HK-2 (cell line): ENCODE data around the gene SEC14L6.
A peak's percentile ranks its signal among the peaks of the same experiment; 100 is the strongest.
"Not testable (repeated sequence)": the region's sequence is repeated elsewhere in the genome, so short reads cannot be mapped to it uniquely, and the experiment has no call there.

Experiments
- DNase-seq: peaks from one replicate; pipeline ENCODE4 v3.0.0-alpha.2; 2018; ENCODE audit not compliant: unreplicated experiment

The SEC14L6 gene

DNA sequence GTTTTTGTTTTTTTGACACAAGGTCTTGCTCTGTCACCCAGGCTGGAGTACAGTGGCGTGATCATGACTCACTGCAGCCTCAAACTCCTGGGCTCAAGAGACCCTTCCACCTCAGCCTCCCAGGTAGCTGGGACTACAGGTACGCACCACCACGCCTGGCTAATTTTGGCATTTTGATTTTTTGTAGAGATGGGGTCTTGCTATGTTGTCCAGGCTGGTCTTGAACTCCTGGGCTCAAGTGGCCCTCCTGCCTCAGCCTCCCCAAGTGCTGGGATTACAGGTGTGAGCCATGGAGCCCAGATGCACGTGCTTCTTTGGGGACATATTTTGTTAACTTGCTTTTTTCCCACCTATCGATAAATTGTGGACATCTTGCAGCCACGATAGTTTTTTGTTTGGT lies 20.7 kb upstream of the SEC14L6 start:
- not testable (repeated sequence) for DNase-seq

DNA sequence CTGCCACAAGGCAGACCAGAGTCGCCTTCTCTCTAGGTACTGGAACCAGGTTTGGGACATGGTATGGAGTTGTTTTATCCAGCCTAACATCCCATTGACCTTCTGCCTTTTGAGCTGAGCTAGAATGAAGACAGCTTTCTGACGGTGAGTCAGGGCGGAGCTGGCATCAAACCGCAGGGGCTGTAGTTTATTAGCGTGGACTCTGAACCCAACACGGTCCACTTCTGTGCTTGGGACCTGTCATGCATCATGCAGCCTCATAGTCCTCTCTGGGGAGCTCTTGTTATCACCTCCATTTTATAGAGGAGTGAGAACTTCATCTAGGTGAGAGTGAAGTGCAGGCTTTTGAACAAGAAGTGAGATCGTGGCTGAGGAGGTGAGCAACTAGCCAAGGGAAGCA lies 19.6 kb upstream of the SEC14L6 start:
- no peak for DNase-seq

DNA sequence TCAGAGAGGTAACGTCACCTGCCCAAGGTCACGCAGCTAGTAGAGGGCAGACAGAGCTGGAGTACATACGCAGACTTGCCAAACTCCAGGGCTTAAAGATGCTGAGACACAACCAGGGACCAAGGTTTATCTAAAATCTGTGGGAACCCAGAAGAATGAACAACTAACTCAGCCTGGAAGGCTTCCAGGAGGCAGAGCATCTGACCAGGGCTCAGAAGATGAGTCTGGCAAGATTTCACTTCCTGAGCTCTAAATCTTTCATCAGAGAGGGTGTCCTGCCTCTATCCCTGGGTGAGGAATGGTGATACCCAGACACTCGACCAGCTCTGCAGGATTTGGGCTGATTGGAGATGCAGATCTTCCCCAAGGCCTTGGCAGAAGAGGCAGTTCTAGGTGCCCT lies 18.8 kb upstream of the SEC14L6 start:
- DNase-seq, result no peak

GRCh38 chr22:30564761-30565119 lies 18.2 kb upstream of the SEC14L6 start:
- DNase-seq, result no peak

- DNase-seq, result no peak
Measured at GRCh38 chr22:30564045-30564760, 17.7 kb upstream of the SEC14L6 start.

DNA sequence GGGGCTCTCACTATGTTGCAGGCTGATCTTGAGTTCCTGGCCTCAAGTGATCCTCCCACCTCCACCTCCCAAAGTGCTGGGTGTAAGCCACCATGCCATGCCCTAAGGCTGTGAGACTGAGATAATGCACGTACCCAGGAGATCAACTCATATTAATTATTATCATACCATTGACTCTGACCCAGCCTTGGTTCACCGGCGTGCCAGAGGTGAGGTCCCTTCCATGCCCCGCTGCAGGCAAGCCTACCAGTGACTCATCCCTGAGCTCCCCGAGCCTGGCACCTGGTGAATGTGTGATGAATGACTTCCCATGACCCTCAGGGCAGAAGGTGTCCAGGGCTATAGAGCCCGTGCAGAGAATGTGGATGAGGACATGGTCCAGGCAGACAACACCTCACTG lies 15.8 kb upstream of the SEC14L6 start:
- peak; percentile 66 for DNase-seq

DNA sequence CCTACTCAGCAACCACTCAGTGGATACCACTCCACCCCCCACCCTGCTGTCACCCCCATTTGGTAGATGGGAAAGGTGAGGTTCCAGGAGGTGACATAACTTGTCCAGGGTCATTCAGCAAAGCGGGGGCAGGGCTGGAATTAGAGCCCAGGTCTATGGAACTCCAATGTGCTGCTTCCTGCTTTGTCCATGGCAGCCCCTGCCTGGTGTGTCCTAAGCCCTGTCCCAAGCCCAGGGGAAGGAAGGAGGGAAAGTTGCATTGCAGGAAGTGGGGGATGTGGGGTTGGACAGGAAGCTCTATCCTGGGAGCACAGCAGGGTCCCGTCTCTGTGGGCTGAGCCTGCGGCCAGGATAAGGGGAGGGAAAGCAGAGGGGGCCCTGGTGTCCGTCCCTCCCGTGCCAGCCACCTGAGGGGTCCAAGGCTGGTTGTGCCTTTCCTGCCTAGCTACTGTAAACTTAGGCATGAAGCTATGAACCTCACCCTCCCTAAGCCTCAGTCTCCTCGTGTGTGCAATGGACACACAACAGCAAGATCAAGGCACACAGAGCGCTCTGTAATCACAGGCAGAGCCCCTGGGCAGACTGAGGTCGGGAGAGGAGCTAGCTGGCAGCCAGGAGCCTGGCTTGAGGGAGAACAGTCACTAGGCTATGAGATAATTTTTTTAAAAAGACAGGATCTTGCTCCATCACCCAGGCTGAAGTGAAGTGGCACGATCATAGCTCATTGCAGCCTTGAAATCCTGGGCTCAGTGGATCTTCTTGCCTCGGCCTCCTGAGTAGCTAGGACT lies 15.1 kb upstream of the SEC14L6 start:
- no peak for DNase-seq

DNA sequence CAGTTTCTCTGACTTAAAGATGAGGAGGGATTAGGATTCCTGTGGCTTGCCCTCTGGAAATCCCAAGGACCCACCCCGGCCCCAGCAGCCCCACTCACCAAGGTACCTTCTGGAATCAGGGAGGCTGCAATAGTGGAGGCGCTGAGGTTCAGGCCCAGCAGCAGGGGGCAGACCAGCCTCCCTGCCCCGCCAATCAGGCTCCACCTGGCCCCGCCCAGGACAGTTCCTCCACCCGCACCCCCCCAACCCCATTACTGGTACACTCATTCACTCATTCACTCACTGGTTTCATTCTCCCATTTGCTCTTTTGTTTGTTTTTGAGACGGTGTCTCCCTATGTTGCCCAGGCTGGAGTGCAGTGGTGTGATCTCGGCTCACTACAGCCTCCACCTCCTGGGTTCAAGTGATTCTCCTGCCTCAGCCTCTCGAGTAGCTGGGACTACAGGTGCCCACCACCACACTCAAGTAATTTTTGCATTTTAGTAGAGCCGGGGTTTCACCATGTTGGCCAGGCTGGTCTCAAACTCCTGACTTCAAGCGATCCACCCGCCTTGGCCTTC lies 14.2 kb upstream of the SEC14L6 start:
- not testable (repeated sequence) for DNase-seq

GRCh38 chr22:30559889-30560288 lies 13.3 kb upstream of the SEC14L6 start:
- DNase-seq, result no peak

DNA sequence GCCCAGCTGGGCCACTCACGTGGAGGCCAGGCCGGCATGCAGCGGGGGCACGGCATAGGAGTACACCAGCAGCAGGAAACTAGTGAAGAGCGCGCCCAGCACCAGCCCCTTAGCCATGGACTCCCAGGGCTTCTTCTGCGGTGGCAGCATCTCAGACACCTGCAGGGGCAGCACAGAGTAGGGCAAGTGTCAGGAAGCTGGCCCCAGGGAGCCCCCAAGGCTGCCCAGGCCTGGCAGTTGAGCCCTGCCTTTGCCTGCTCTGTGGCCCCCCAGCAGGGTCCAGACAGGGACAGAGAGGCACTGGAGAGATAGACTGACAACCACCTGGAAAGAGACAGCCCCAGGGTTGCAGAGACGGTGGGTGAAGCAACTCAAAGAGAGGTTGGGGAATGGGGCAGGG lies 10.7 kb upstream of the SEC14L6 start:
- DNase-seq, result no peak

GRCh38 chr22:30556388-30556787 lies 9.8 kb upstream of the SEC14L6 start:
- no peak for DNase-seq

- no peak for DNase-seq
Measured at GRCh38 chr22:30555282-30556210, 9.0 kb upstream of the SEC14L6 start.

GRCh38 chr22:30553971-30554370 lies 7.4 kb upstream of the SEC14L6 start:
- no peak for DNase-seq

- no peak for DNase-seq
Measured at GRCh38 chr22:30552719-30553118, 6.2 kb upstream of the SEC14L6 start.

DNA sequence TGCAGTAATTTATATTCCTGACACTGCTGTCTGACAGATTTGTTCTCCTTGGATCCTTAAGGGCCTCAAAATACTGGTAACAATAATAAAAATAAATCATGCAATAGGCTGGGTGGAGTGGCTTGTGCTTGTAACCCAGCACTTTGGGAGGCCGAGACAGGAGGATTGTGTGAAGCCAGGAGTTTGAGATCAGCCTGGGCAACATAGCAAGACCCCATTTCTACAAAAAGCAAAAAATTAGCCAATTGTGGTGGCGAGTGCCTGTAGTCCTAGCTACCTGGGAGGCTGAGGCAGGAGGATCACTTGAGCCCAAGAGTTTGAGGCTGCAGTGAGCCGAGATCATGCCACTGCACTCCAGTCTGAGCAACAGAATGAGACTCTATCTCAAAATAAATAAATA lies 5.3 kb upstream of the SEC14L6 start:
- not testable (repeated sequence) for DNase-seq

DNA sequence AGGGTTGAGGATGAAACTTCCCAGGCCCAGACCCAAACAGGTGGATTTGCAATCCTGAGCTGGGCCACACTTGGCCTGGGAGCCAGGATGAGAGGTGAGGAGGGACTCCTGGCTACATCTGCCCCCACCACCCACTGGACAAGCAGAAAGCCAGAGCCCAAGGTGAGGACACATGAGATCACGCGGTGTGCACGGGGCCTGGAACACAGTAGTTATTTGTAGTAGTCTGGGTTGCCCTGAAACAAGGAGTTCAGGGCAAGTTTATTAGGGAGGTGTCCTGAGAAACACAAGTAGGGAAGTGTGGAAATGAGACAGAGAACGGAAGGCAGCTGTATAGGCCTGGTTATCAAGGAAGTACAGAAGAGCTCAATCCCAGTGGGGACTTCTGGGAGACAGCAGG lies 647 bp upstream of the SEC14L6 start:
- DNase-seq, result no peak

DNA sequence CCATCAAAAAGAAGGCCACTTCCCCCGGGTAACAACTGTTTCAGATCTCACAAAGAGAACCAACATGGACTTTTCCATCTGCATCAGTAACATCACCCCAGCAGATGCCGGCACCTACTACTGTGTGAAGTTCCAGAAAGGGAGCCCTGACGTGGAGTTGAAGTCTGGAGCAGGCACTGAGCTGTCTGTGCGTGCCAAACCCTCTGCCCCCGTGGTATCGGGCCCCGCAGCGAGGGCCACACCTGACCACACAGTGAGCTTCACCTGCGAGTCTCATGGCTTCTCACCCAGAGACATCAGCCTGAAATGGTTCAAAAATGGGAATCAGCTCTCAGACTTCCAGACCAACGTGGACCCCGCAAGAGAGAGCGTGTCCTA lies 3.7 kb downstream of the SEC14L6 start:
- DNase-seq, result no peak

GRCh38 chr22:30541961-30542810 lies 4.4 kb downstream of the SEC14L6 start:
- DNase-seq, result peak; percentile 68

GRCh38 chr22:30541511-30541910 lies 5.0 kb downstream of the SEC14L6 start:
- not testable (repeated sequence) for DNase-seq

DNA sequence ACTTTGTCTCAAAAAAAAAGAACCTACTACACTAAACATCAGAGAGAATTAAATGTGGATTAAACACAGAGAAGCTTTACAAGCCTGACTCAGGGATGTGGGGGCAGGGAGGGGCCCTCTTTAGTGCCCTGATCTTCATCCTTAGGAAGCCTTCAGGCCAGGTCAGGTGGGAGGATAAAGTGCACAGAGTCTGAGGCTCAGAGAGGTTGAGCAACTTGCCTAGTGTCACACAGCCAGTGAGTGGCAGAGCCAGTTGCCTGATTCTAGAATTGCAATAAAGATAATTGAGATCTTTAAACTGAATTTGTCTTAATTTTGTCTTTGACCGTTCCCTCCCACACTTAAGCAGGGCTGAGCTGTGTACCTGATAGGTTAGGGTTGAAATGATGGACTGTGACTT lies 7.2 kb downstream of the SEC14L6 start:
- DNase-seq, result no peak

GRCh38 chr22:30538280-30538679 lies 8.3 kb downstream of the SEC14L6 start:
- DNase-seq, result no peak
